ENCODE results near the gene PNPLA1.

DNA sequence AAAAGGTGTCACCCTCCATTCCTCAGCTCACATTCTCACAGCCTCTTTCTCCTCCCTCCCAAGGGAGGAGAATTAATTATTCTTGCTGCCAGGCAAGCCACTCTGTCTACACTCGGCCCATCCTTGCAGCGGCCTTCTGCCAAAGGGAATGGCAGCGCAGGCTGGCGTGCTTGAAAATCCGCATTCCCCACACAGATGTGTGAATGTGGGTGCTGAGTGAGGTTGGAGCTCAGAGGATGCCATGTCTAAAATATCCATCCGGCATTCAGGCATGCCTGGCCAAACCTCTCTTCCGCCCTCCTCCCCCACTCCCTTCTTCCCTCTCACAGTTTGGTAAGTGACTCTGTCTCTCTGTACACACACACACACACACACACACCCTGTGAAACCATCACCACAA is 27.7 kb downstream of the PNPLA1 start:
- TF ChIP-seq GATA3 (IDR thresholded peaks at IDR 0.05; ENCODE audit: low read depth, low read length) (no peak), GATA2 (IDR thresholded peaks at IDR 0.05; ENCODE audit: low read depth, low read length) (no peak)

Data from SH-SY5Y (cell line).